Natural killer cell (primary cell): ENCODE measurements around the gene MPL. TPM values are rescaled to one million over a fixed set of nuclear protein-coding genes. Genes with fewer than 3 reads are reported as not detected.

Experiments used
- ATAC-seq, 3 donors: fragments of 150-1000 bp in 2 of 3; fragments of 200-7000 bp in 1 of 3; cut with Tn5 transposase; 1 replicate in 1 of 3; 2 replicates in 2 of 3; pipeline ENCODE4 v1.10.0; 2021; ENCODE audit warnings: mild to moderate bottlenecking in 2 of 3, moderate library complexity in 2 of 3
- DNase-seq, 2 donors: peaks; one replicate each; pipeline versions ENCODE4 v3.0.0 to v3.0.0-alpha.2; 2013 to 2021; ENCODE audit warnings: mixed read lengths in 1 of 2
- H3K27ac ChIP-seq: one replicate; pipeline ENCODE4 v1.5.1; 2013; ENCODE audit warnings: mild to moderate bottlenecking, low read length
- H3K27me3 ChIP-seq: one replicate; pipeline ENCODE4 v1.6.1; 2013; ENCODE audit warnings: low read length; ENCODE audit not compliant: control insufficient read depth, insufficient read depth
- H3K36me3 ChIP-seq: one replicate; pipeline ENCODE4 v1.6.1; 2013; ENCODE audit warnings: low read length; ENCODE audit not compliant: control insufficient read depth, insufficient read depth
- H3K4me1 ChIP-seq: one replicate; pipeline ENCODE4 v1.6.1; 2013; ENCODE audit warnings: low read length; ENCODE audit not compliant: control insufficient read depth, insufficient read depth
- H3K4me3 ChIP-seq: one replicate; pipeline ENCODE4 v1.5.1; 2013; ENCODE audit warnings: low read length
- H3K9me3 ChIP-seq: one replicate; pipeline ENCODE4 v1.6.1; 2013; ENCODE audit warnings: low read length; ENCODE audit not compliant: control insufficient read depth, insufficient read depth
- H3K27ac Mint-ChIP-seq, 2 donors: one replicate each; pipeline ENCODE4 v1.8.0; 2022; ENCODE audit warnings: mild to moderate bottlenecking in 2 of 2, mixed read lengths in 2 of 2, moderate library complexity in 1 of 2
- H3K27me3 Mint-ChIP-seq, 2 donors: one replicate each; pipeline ENCODE4 v1.8.0; 2022; ENCODE audit warnings: low read depth in 2 of 2, mixed read lengths in 2 of 2
- H3K36me3 Mint-ChIP-seq: one replicate; pipeline ENCODE4 v1.8.0; 2022; ENCODE audit warnings: mixed read lengths
- H3K4me1 Mint-ChIP-seq, 2 donors: one replicate each; pipeline ENCODE4 v1.8.0; 2022; ENCODE audit warnings: mixed read lengths in 2 of 2
- H3K4me3 Mint-ChIP-seq: one replicate; pipeline ENCODE4 v1.8.0; 2022; ENCODE audit warnings: mild to moderate bottlenecking, moderate library complexity, mixed read lengths
- H3K9me3 Mint-ChIP-seq, 2 donors: one replicate each; pipeline ENCODE4 v1.8.0; 2022; ENCODE audit warnings: mixed read lengths in 2 of 2
- CTCF ChIP-seq: fragments of 200-600 bp; IDR thresholded peaks from one replicate; pipeline ENCODE4 v1.8.0; 2022; ENCODE audit warnings: antibody characterized with exemption
- WGBS: methylation state at CpG from one replicate; pipeline ENCODE4 v1.1.7; 2013; ENCODE audit warnings: missing lambda C conversion rate; ENCODE audit not compliant: insufficient coverage; 5-methylcytosine and 5-hydroxymethylcytosine counted together
- intact Hi-C: fragments of 100-400 bp; cut with micrococcal nuclease; formaldehyde crosslinking; loops from one replicate; pipeline ENCODE4 v1.14.2; 2022
- total RNA-seq, 4 donors: library from RNA; stranded (reverse); fragments of 120-200 nt in 1 of 4; gene quantifications; one replicate each; pipeline versions ENCODE4 v1.2.3 to v1.2.4, GENCODE V29; 2013 to 2022

The MPL gene
- total RNA-seq, 3 donors from 2014 or later (not counting 1 experiment from before 2014, with no cell fraction given): 0.43 to 1.7 (median 0.48) TPM

GRCh38 chr1:43383449-43383848 lies 45.8 kb downstream of the MPL start:
- H3K27me3 ChIP-seq: no peaks in the 10 kb centered on the region
- Mint-ChIP-seq H3K27me3 (no peaks in the 10 kb centered on the region), H3K4me1 (peaks cover 12 to 26% of the 10 kb centered on the region in 2 donors), H3K9me3 (no peaks in the 10 kb centered on the region), H3K36me3 (peaks cover 31% of the 10 kb centered on the region), H3K4me3 (no peak overlapping the region), H3K27ac (peak overlapping the region in 1 of 2 donors; percentile 61)
- peaks cover 51% of the 10 kb centered on the region for H3K36me3 ChIP-seq
- H3K27ac ChIP-seq: no peak overlapping the region
- no peak for TF ChIP-seq CTCF
- 100% methylated on average over 2 of the region's 2 CpGs for WGBS
- no peaks in the 10 kb centered on the region for H3K9me3 ChIP-seq
- no peak for DNase-seq
- H3K4me3 ChIP-seq: no peak overlapping the region
- peaks cover 7% of the 10 kb centered on the region for H3K4me1 ChIP-seq
- intact Hi-C loops: no loop called here
- no peak for ATAC-seq

GRCh38 chr1:43386676-43387075 lies 49.1 kb downstream of the MPL start:
- Histone ChIP-seq H3K9me3 (no peaks in the 10 kb centered on the region), H3K27ac (no peak overlapping the region), H3K4me1 (peaks cover 24% of the 10 kb centered on the region), H3K27me3 (no peaks in the 10 kb centered on the region), H3K4me3 (no peak overlapping the region), H3K36me3 (peaks cover 51% of the 10 kb centered on the region)
- Mint-ChIP-seq H3K4me1 (peaks cover 33 to 38% of the 10 kb centered on the region in 2 donors), H3K36me3 (peaks cover 31% of the 10 kb centered on the region), H3K27me3 (no peaks in the 10 kb centered on the region), H3K9me3 (no peaks in the 10 kb centered on the region), H3K27ac (no peak overlapping the region), H3K4me3 (no peak overlapping the region)
- no peak for TF ChIP-seq CTCF
- intact Hi-C loops: no loop called here
- ATAC-seq (no peak), DNase-seq (no peak)
- 96% methylated on average over 6 of the region's 6 CpGs for WGBS

GRCh38 chr1:43387976-43388599 lies 50.5 kb downstream of the MPL start:
- Histone ChIP-seq H3K27me3 (no peaks in the 10 kb centered on the region), H3K4me1 (peaks cover 21% of the 10 kb centered on the region), H3K9me3 (no peaks in the 10 kb centered on the region), H3K36me3 (peaks cover 44% of the 10 kb centered on the region), H3K4me3 (no peak overlapping the region), H3K27ac (no peak overlapping the region)
- TF ChIP-seq CTCF: no peak
- H3K4me1 Mint-ChIP-seq: peaks cover 33 to 45% of the 10 kb centered on the region in 2 donors
- no peaks in the 10 kb centered on the region for H3K27me3 Mint-ChIP-seq
- WGBS: 92% methylated on average over 4 of the region's 4 CpGs
- peak overlapping the region; percentile 97 to 100 for H3K27ac Mint-ChIP-seq
- no peaks in the 10 kb centered on the region for H3K9me3 Mint-ChIP-seq
- intact Hi-C loops: loop anchor here (1.0 kb wide), 1 partner anchor 17 kb away; no protein-coding TSS in a partner anchor
- H3K4me3 Mint-ChIP-seq: peak overlapping the region; percentile 100
- peaks cover 24% of the 10 kb centered on the region for H3K36me3 Mint-ChIP-seq
- ATAC-seq (no peak), DNase-seq (no peak)

GRCh38 chr1:43388613-43389012 lies 51.0 kb downstream of the MPL start:
- Mint-ChIP-seq H3K27me3 (no peaks in the 10 kb centered on the region), H3K27ac (peak overlapping the region; percentile 97 to 100), H3K4me3 (peak overlapping the region; percentile 100), H3K36me3 (peaks cover 19% of the 10 kb centered on the region), H3K4me1 (peaks cover 34 to 49% of the 10 kb centered on the region in 2 donors), H3K9me3 (no peaks in the 10 kb centered on the region)
- peaks cover 38% of the 10 kb centered on the region for H3K36me3 ChIP-seq
- no peaks in the 10 kb centered on the region for H3K27me3 ChIP-seq
- 64% methylated on average over 3 of the region's 3 CpGs for WGBS
- no peak overlapping the region for H3K27ac ChIP-seq
- H3K4me1 ChIP-seq: peaks cover 21% of the 10 kb centered on the region
- ATAC-seq (no peak), DNase-seq (no peak)
- no peaks in the 10 kb centered on the region for H3K9me3 ChIP-seq
- intact Hi-C loops: loop anchor here (1.0 kb wide), 2 partner anchors 17 to 21 kb away; no protein-coding TSS in a partner anchor
- no peak overlapping the region for H3K4me3 ChIP-seq
- no peak for TF ChIP-seq CTCF
